ENCODE results near the gene PCNX4. TPM values are rescaled to one million over a fixed set of nuclear protein-coding genes. Genes with fewer than 3 reads are reported as not detected.

Gene PCNX4
- total RNA-seq, 1 experiment from 2014 or later: 60.0 TPM

GRCh38 chr14:60163693-60164092 is 72.0 kb downstream of the PCNX4 start:
- peak overlapping the region; percentile 74 to 92 for H3K4me3 ChIP-seq (ENCODE audit: low read depth in 2 of 2, low read length in 2 of 2)
- TF ChIP-seq POLR2AphosphoS5 (IDR thresholded peaks at IDR 0.05; ENCODE audit: low read depth, low read length) (no peak), REST (IDR thresholded peaks at IDR 0.05; ENCODE audit: insufficient read depth in 1 of 2, low read depth in 2 of 2, low read length in 1 of 2) (no peak), TCF7L2 (IDR thresholded peaks at IDR 0.05; ENCODE audit: low read depth, low read length) (no peak), CTCF (IDR thresholded peaks at IDR 0.05) (no peak), SIN3A (IDR thresholded peaks at IDR 0.05; ENCODE audit: borderline replicate concordance, insufficient read depth, low read depth, low read length) (no peak)
- H3K9me3 ChIP-seq (ENCODE audit: control insufficient read depth, insufficient read depth, low read depth, low read length): no peaks in the 10 kb centered on the region
- TSS peak; percentile 81 for BruUV-seq (replicated peaks)
- ATAC-seq (no peak), DNase-seq (ENCODE audit: low read depth, low spot score) (no peak)
- intact Hi-C loops (cut with micrococcal nuclease; ENCODE audit: unreplicated experiment): loop anchor here (5.0 to 10.0 kb wide), 2 partner anchors 69 to 101 kb away; partner anchors contain the start of gene PCNX4
- POLR2A ChIA-PET: no interaction called here
- no peaks in the 10 kb centered on the region; the same call in 1 of the 2 replicates for H3K36me3 ChIP-seq (ENCODE audit: control insufficient read depth, insufficient read depth, low read length)
- H3K27me3 ChIP-seq (ENCODE audit: control insufficient read depth, insufficient read depth, low read length): no peaks in the 10 kb centered on the region
- CTCF ChIA-PET: interaction anchor here (0.6 kb wide), 1 partner anchor 659 kb away, joined by 4 read pairs; no protein-coding TSS in a partner anchor
- in situ Hi-C loops (cut with HindIII; ENCODE audit: low pct_unique_long_range_greater_than_20kb, low sequenced_read_pairs): no loop called here
- H3K4me1 ChIP-seq (ENCODE audit: control insufficient read depth, insufficient read depth, low read length): no peaks in the 10 kb centered on the region; the same call in 1 of the 2 replicates
- no peak overlapping the region for H3K27ac ChIP-seq (ENCODE audit: low read length)

- in situ Hi-C loops (cut with HindIII; ENCODE audit: low pct_unique_long_range_greater_than_20kb, low sequenced_read_pairs): no loop called here
Observed at GRCh38 chr14:60164404-60164711, 72.6 kb downstream of the PCNX4 start.

More at GRCh38 chr14:60164404-60164711, 72.6 kb downstream of the PCNX4 start:
- H3K4me3 ChIP-seq (ENCODE audit: low read depth in 2 of 2, low read length in 2 of 2): peak overlapping the region; percentile 74 to 92
- intact Hi-C loops (cut with micrococcal nuclease; ENCODE audit: unreplicated experiment): loop anchor here (5.0 to 10.0 kb wide), 2 partner anchors 70 to 102 kb away; partner anchors contain the start of gene PCNX4
- peak; percentile 32 for DNase-seq (ENCODE audit: low read depth, low spot score)
- H3K27ac ChIP-seq (ENCODE audit: low read length): peak overlapping the region; percentile 81
- H3K36me3 ChIP-seq (ENCODE audit: control insufficient read depth, insufficient read depth, low read length): no peaks in the 10 kb centered on the region; the same call in 1 of the 2 replicates
- ATAC-seq: no peak
- H3K27me3 ChIP-seq (ENCODE audit: control insufficient read depth, insufficient read depth, low read length): no peaks in the 10 kb centered on the region
- POLR2A ChIA-PET: interaction anchor here (1.1 kb wide), 1 partner anchor 162 kb away, joined by 3 read pairs; no protein-coding TSS in a partner anchor
- no peaks in the 10 kb centered on the region for H3K9me3 ChIP-seq (ENCODE audit: control insufficient read depth, insufficient read depth, low read depth, low read length)
- CTCF ChIA-PET: no interaction called here
- BruUV-seq (replicated peaks): no TSS peak
- TF ChIP-seq SIN3A (IDR thresholded peaks at IDR 0.05; ENCODE audit: borderline replicate concordance, insufficient read depth, low read depth, low read length) (no peak), CTCF (IDR thresholded peaks at IDR 0.05) (no peak)
- no peaks in the 10 kb centered on the region; the same call in 1 of the 2 replicates for H3K4me1 ChIP-seq (ENCODE audit: control insufficient read depth, insufficient read depth, low read length)

Data from Panc1 (cell line).